Sigmoid colon (tissue), 7 donors: ENCODE measurements around the gene PADI6. TPM values are rescaled to one million over a fixed set of nuclear protein-coding genes. Genes with fewer than 3 reads are reported as not detected.
"Not testable (repeated sequence)": the region's sequence is repeated elsewhere in the genome, so short reads cannot be mapped to it uniquely, and the experiment has no call there.

Experiments used
- DNase-seq: peaks from one replicate; pipeline ENCODE4 v3.0.0-alpha.2; 2019
- H3K27ac ChIP-seq, 4 donors: fragments of 200-600 bp; sonication (generic); one replicate each; pipeline ENCODE4 v1.5.1; 2016 to 2019; ENCODE audit warnings: mild to moderate bottlenecking in 1 of 4
- H3K27me3 ChIP-seq, 3 donors: fragments of 200-600 bp; sonication (generic); one replicate each; pipeline ENCODE4 v1.5.1; 2019; ENCODE audit warnings: mild to moderate bottlenecking in 1 of 3
- H3K36me3 ChIP-seq, 4 donors: fragments of 200-600 bp; sonication (generic); one replicate each; pipeline ENCODE4 v1.5.1; 2016 to 2019
- H3K4me1 ChIP-seq, 4 donors: fragments of 200-600 bp; sonication (generic); one replicate each; pipeline ENCODE4 v1.5.1; 2017 to 2019
- H3K4me3 ChIP-seq, 4 donors: fragments of 200-600 bp; sonication (generic); one replicate each; pipeline ENCODE4 v1.5.1; 2017 to 2019; ENCODE audit warnings: mild to moderate bottlenecking in 2 of 4, moderate library complexity in 1 of 4
- H3K9me3 ChIP-seq, 4 donors: fragments of 200-600 bp in 3 of 4; sonication (generic) in 3 of 4; one replicate each; pipeline versions ENCODE4 v1.5.1 to v1.6.1; 2013 to 2019
- CTCF ChIP-seq, 4 experiments: fragments of 450-650 bp in 3 of 4; fragments of 200-600 bp in 1 of 4; IDR thresholded peaks; one replicate each; pipeline ENCODE4 v1.5.1; 2016 to 2019; ENCODE audit warnings: antibody characterized with exemption in 4 of 4, mild to moderate bottlenecking in 3 of 4, moderate library complexity in 2 of 4
- EP300 ChIP-seq, 4 donors: sonication (generic); formaldehyde crosslinking; IDR thresholded peaks; one replicate each; pipeline ENCODE4 v1.6.1; 2017; ENCODE audit warnings: antibody characterized with exemption in 4 of 4
- POLR2A ChIP-seq, 2 donors: fragments of 450-650 bp; IDR thresholded peaks; one replicate each; pipeline ENCODE4 v1.6.1; 2016; ENCODE audit warnings: antibody characterized with exemption in 2 of 2, mild to moderate bottlenecking in 2 of 2, moderate library complexity in 2 of 2
- POLR2AphosphoS5 ChIP-seq, 4 donors: sonication (generic); formaldehyde crosslinking; IDR thresholded peaks; one replicate each; pipeline ENCODE4 v1.6.1; 2017; ENCODE audit warnings: antibody characterized with exemption in 4 of 4
- WGBS, 2 donors: extraction: QIAGEN DNeasy Blood & Tissue Kit; methylation state at CpG; one replicate each; pipeline ENCODE4 v1.1.7; 2013; 5-methylcytosine and 5-hydroxymethylcytosine counted together
- intact Hi-C: fragments of 100-400 bp; cut with DNase I; formaldehyde crosslinking; loops from one replicate; pipeline ENCODE4 v1.15.1; 2023
- polyA plus RNA-seq, 3 donors: library from polyadenylated mRNA; stranded (reverse); fragments of 200-250 nt; gene quantifications; one replicate each; pipeline ENCODE4 v1.2.3, GENCODE V29; 2013
- total RNA-seq, 4 donors: library from RNA; depleted of rRNA; stranded (reverse); fragments of >200 nt; gene quantifications; one replicate each; pipeline ENCODE4 v1.1.0, GENCODE V29; 2016
- donor health status: healthy with polysubstance abuse.
- donor health status: Bipolar disorder and iron deficiency.
- donor health status: healthy.

Gene PADI6
- total and polyA plus RNA-seq, 7 donors = not detected

GRCh38 chr1:17342014-17342441, 30.0 kb upstream of the PADI6 start:
- H3K36me3 ChIP-seq = no peaks in the 10 kb centered on the region
- intact Hi-C loops = no loop called here
- H3K27ac ChIP-seq = no peak overlapping the region
- no peak overlapping the region for H3K4me3 ChIP-seq
- H3K9me3 ChIP-seq = peaks cover 0 to 2% (median 0%) of the 10 kb centered on the region in 4 donors
- peak; percentile 39 for DNase-seq
- WGBS, 2 donors = 70 to 82% methylated on average over 17 of the region's 17 CpGs
- H3K4me1 ChIP-seq = no peaks in the 10 kb centered on the region
- no peak for TF ChIP-seq EP300 (IDR thresholded peaks at IDR 0.05)
- TF ChIP-seq POLR2A (IDR thresholded peaks at IDR 0.05) = no peak
- TF ChIP-seq POLR2AphosphoS5 (IDR thresholded peaks at IDR 0.05) = no peak
- no peak for TF ChIP-seq CTCF (IDR thresholded peaks at IDR 0.05)
- peaks cover 0 to 6% (median 3%) of the 10 kb centered on the region in 3 donors for H3K27me3 ChIP-seq

- H3K4me3 ChIP-seq, intact Hi-C loops, H3K9me3 ChIP-seq, H3K27ac ChIP-seq, H3K36me3 ChIP-seq, H3K4me1 ChIP-seq: not testable (repeated sequence)
- peaks cover 0 to 20% (median 3%) of the 10 kb centered on the region in 3 donors for H3K27me3 ChIP-seq
- WGBS, 2 donors = 95 to 96% methylated on average over 5 of the region's 5 CpGs
- DNase-seq = peak; percentile 33
Measured at GRCh38 chr1:17345506-17345905, 26.5 kb upstream of the PADI6 start.

- DNase-seq = peak; percentile 54
- Histone ChIP-seq H3K27ac (no peak overlapping the region), H3K36me3 (no peaks in the 10 kb centered on the region), H3K4me3 (no peak overlapping the region), H3K27me3 (peaks cover 0 to 20% (median 3%) of the 10 kb centered on the region in 3 donors), H3K9me3 (peaks cover 0 to 2% (median 0%) of the 10 kb centered on the region in 4 donors), H3K4me1 (no peaks in the 10 kb centered on the region)
- intact Hi-C loops = no loop called here
- 85 to 88% methylated on average over 9 of the region's 9 CpGs for WGBS, 2 donors
- TF ChIP-seq EP300 (IDR thresholded peaks at IDR 0.05) (no peak), CTCF (IDR thresholded peaks at IDR 0.05) (no peak), POLR2AphosphoS5 (IDR thresholded peaks at IDR 0.05) (no peak), POLR2A (IDR thresholded peaks at IDR 0.05) (no peak)
Measured at GRCh38 chr1:17346046-17346789, 25.8 kb upstream of the PADI6 start.

- DNase-seq = peak; percentile 29
- no peak overlapping the region for H3K4me3 ChIP-seq
- H3K36me3 ChIP-seq = no peaks in the 10 kb centered on the region
- 48 to 73% methylated on average over 19 of the region's 19 CpGs for WGBS, 2 donors
- no peaks in the 10 kb centered on the region for H3K4me1 ChIP-seq
- H3K27me3 ChIP-seq = peaks cover 0 to 20% (median 0%) of the 10 kb centered on the region in 3 donors
- intact Hi-C loops = no loop called here
- no peak for TF ChIP-seq POLR2A (IDR thresholded peaks at IDR 0.05)
- TF ChIP-seq CTCF (IDR thresholded peaks at IDR 0.05) = no peak
- no peak for TF ChIP-seq POLR2AphosphoS5 (IDR thresholded peaks at IDR 0.05)
- no peak for TF ChIP-seq EP300 (IDR thresholded peaks at IDR 0.05)
- H3K9me3 ChIP-seq = peaks cover 0 to 2% (median 0%) of the 10 kb centered on the region in 4 donors
- H3K27ac ChIP-seq = no peak overlapping the region
Measured at GRCh38 chr1:17347769-17348592, 24.0 kb upstream of the PADI6 start.

GRCh38 chr1:17348593-17349234, 23.3 kb upstream of the PADI6 start:
- Histone ChIP-seq H3K36me3 (no peaks in the 10 kb centered on the region), H3K9me3 (peaks cover 0 to 2% (median 0%) of the 10 kb centered on the region in 4 donors), H3K4me3 (no peak overlapping the region), H3K27ac (no peak overlapping the region), H3K27me3 (peaks cover 0 to 20% (median 0%) of the 10 kb centered on the region in 3 donors), H3K4me1 (no peaks in the 10 kb centered on the region)
- DNase-seq = peak; percentile 30
- TF ChIP-seq CTCF (IDR thresholded peaks at IDR 0.05) = no peak
- no peak for TF ChIP-seq POLR2AphosphoS5 (IDR thresholded peaks at IDR 0.05)
- no peak for TF ChIP-seq EP300 (IDR thresholded peaks at IDR 0.05)
- no peak for TF ChIP-seq POLR2A (IDR thresholded peaks at IDR 0.05)
- 58 to 69% methylated on average over 14 of the region's 14 CpGs for WGBS, 2 donors
- intact Hi-C loops = no loop called here
